ENCODE data around the gene DTNBP1. TPM values are rescaled to one million over a fixed set of nuclear protein-coding genes. Genes with fewer than 3 reads are reported as not detected.

DTNBP1 gene
- total RNA-seq, 1 donor: 2.2 TPM

DNA sequence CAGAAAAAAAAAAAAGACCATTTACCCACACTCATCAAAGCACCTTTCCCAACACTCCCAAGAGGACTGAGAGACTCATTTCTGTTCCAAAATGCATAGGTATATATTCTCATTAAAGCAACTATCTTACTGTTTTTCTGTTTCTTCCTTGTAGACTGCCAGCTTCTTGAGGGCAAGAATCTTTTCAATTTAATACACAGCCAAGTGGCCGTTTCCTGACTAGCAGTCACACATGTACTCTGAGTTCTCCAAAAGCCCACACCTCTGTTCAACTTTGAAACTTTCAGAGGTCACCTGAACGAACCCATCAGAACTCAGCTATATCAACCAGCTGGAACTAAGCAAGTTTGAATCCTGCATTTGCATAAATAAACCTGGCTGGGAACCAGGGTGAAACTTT lies 92.7 kb downstream of the DTNBP1 start:
- no peak for DNase-seq (ENCODE audit: low read depth)
- TF ChIP-seq, protein P1, sequence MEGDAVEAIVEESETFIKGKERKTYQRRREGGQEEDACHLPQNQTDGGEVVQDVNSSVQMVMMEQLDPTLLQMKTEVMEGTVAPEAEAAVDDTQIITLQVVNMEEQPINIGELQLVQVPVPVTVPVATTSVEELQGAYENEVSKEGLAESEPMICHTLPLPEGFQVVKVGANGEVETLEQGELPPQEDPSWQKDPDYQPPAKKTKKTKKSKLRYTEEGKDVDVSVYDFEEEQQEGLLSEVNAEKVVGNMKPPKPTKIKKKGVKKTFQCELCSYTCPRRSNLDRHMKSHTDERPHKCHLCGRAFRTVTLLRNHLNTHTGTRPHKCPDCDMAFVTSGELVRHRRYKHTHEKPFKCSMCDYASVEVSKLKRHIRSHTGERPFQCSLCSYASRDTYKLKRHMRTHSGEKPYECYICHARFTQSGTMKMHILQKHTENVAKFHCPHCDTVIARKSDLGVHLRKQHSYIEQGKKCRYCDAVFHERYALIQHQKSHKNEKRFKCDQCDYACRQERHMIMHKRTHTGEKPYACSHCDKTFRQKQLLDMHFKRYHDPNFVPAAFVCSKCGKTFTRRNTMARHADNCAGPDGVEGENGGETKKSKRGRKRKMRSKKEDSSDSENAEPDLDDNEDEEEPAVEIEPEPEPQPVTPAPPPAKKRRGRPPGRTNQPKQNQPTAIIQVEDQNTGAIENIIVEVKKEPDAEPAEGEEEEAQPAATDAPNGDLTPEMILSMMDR (IDR thresholded peaks at IDR 0.05; ENCODE audit: insufficient read depth, low read depth, low read length): no peak
- no peak overlapping the region for H3K4me3 ChIP-seq (ENCODE audit: low read depth, low read length)

DNA sequence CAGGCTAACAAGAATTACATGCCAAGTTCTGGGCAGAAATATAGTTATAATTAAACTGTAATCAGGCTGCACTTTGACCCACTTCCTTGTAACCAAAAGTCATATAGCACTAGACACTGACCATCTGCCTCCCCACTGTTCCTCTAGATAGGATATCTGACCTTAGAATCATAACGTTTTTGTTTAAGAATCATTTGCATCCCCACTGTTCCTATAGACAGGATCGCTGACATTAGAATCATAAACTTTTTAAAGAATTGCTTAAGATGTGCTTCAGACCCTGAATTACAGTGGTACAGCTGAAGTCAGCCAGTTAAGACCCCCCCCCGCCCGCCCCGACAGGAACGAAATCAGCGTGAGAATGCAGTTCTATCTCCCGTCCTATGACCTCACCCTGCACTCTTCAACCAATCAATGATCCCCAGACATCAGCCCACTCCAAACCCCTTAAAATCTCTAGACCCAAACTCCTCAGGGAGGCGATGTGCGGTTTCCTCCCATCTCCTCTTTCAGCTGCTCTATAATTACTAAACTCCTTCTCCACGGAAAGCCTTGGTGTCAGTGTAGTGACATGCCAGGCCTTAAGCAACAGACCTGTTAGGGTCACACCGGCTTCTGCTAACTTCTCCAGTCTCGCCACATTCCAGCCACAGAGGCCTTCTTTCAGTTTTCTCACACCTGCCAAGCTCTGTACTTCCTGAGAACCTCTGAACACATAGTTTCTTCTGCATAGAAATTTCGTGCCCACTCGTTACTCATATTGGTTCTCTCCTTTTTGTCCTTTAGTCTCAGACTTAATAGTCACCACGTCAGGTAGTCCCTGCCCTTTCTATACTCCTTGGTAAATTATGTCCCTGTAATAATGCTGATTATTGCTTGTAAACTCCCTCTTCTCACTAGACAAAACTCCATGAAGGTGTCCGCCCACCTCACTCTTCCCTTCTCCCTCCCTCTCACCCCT lies 93.5 kb downstream of the DTNBP1 start:
- DNase-seq (ENCODE audit: low read depth): peak; percentile 40

DNA sequence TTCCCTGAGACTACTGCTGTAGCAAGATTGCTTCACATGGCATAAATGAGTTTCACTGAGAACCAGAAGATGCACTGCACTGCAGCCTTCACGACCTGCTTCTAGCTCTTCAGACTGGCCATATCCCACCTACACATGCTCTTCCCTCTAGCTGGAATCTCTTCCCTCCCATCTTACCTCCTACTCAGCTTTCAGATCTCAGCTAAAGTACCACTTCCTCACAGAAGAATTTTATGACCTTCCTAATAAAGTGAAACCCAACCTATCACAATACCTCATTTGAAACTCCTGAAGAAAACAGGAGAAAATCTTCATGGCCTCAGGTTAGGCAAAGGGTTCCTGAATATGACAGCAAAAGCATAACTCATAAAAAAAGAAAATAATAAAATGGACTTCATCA lies 99.9 kb downstream of the DTNBP1 start:
- DNase-seq (ENCODE audit: low read depth): no peak
- H3K4me3 ChIP-seq (ENCODE audit: low read depth, low read length): no peak overlapping the region

More for the DNA sequence above, 93.5 kb downstream of the DTNBP1 start:
- H3K4me3 ChIP-seq (ENCODE audit: low read depth, low read length): no peak overlapping the region
- TF ChIP-seq, protein P1 (IDR thresholded peaks at IDR 0.05; ENCODE audit: insufficient read depth, low read depth, low read length): no peak

GRCh38 chr6:15561447-15562199 lies 101.2 kb downstream of the DTNBP1 start:
- TF ChIP-seq, protein P1 (IDR thresholded peaks at IDR 0.05; ENCODE audit: insufficient read depth, low read depth, low read length): no peak
- no peak overlapping the region for H3K4me3 ChIP-seq (ENCODE audit: low read depth, low read length)
- DNase-seq (ENCODE audit: low read depth): peak; percentile 57

More for the DNA sequence above, 99.9 kb downstream of the DTNBP1 start:
- TF ChIP-seq, protein P1 (IDR thresholded peaks at IDR 0.05; ENCODE audit: insufficient read depth, low read depth, low read length): no peak

- TF ChIP-seq, protein P1 (IDR thresholded peaks at IDR 0.05; ENCODE audit: insufficient read depth, low read depth, low read length): no peak
- no peak overlapping the region for H3K4me3 ChIP-seq (ENCODE audit: low read depth, low read length)
- no peak for DNase-seq (ENCODE audit: low read depth)
Measured at GRCh38 chr6:15560713-15561112, 102.1 kb downstream of the DTNBP1 start.

DNA sequence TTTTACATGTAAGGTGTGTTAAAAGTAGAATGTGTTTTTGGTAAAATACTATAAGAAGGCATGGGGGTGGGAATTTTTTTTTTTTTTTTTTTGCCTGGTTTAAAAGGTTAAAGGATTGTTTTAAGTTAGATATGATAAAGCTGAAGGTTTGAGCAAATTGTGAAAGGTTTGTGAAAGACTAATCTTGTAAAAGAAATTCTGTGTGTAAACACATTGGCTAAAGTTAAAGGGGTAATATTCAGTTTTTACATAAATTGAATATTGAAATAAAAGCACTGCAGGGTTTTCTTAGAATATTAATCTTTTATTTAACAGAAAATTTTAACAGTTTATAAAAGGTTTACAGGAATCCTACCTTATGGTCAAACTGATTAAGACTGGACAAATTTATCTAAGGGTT lies 105.7 kb downstream of the DTNBP1 start:
- TF ChIP-seq, protein P1 (IDR thresholded peaks at IDR 0.05; ENCODE audit: insufficient read depth, low read depth, low read length): no peak
- no peak overlapping the region for H3K4me3 ChIP-seq (ENCODE audit: low read depth, low read length)
- DNase-seq (ENCODE audit: low read depth): no peak
